ENCODE measurements around the gene MYT1. TPM values are rescaled to one million over a fixed set of nuclear protein-coding genes. Genes with fewer than 3 reads are reported as not detected.

Gene MYT1
- polyA plus RNA-seq, 1 donor from 2014 or later, result 35.8 TPM

- no peak overlapping the region for H3K27ac ChIP-seq (ENCODE audit: low read length)
- TF ChIP-seq EZH2 (IDR thresholded peaks at IDR 0.05; ENCODE audit: borderline replicate concordance, insufficient read depth, low read length, poor library complexity, severe bottlenecking) (no peak), RAD21 (conservative IDR thresholded peaks at IDR 0.05) (no peak), SMC3 (conservative IDR thresholded peaks at IDR 0.05; ENCODE audit: poor library complexity) (no peak), TAF1 (IDR thresholded peaks at IDR 0.05; ENCODE audit: low read depth) (no peak), CTCF (IDR thresholded peaks at IDR 0.05; ENCODE audit: poor library complexity, severe bottlenecking) (no peak), REST (IDR thresholded peaks at IDR 0.05; ENCODE audit: borderline replicate concordance) (no peak), EP300 (conservative IDR thresholded peaks at IDR 0.05; ENCODE audit: poor library complexity, severe bottlenecking) (no peak), POLR2AphosphoS5 (IDR thresholded peaks at IDR 0.05) (no peak), MXI1 (conservative IDR thresholded peaks at IDR 0.05; ENCODE audit: poor library complexity, severe bottlenecking) (no peak)
- H3K9ac ChIP-seq (ENCODE audit: low read length), result no peak overlapping the region
- no peaks in the 10 kb centered on the region for H3K9me3 ChIP-seq (ENCODE audit: low read length)
- H3K79me2 ChIP-seq (replicated peaks; ENCODE audit: insufficient read depth, low read length), result no peaks in the 10 kb centered on the region
- no peaks in the 10 kb centered on the region for H3K9me2 ChIP-seq (ENCODE audit: insufficient read depth, low read length)
- no peak overlapping the region for H3K4me2 ChIP-seq (ENCODE audit: low read length)
- H4K20me1 ChIP-seq (ENCODE audit: insufficient read depth), result no peaks in the 10 kb centered on the region
- H2AFZ ChIP-seq (ENCODE audit: low read depth, low read length), result no peak overlapping the region
- no peaks in the 10 kb centered on the region for H3K27me3 ChIP-seq (ENCODE audit: insufficient read depth, low read depth, low read length)
- H3F3A ChIP-seq (ENCODE audit: insufficient read depth, low read length, poor library complexity, severe bottlenecking), result no peaks in the 10 kb centered on the region
- H3K4me3 ChIP-seq (ENCODE audit: low read length), result no peak overlapping the region
- peaks cover 5% of the 10 kb centered on the region for H3K36me3 ChIP-seq (ENCODE audit: insufficient read depth, low read length)
Measured at GRCh38 chr20:64242797-64243475, 78.7 kb downstream of the MYT1 start.

- Histone ChIP-seq H3K36me3 (ENCODE audit: insufficient read depth, low read length) (peaks cover 5% of the 10 kb centered on the region), H3K4me3 (ENCODE audit: low read length) (no peak overlapping the region)
- TF ChIP-seq MXI1 (conservative IDR thresholded peaks at IDR 0.05; ENCODE audit: poor library complexity, severe bottlenecking), result no peak
Measured at GRCh38 chr20:64244281-64244805, 80.1 kb downstream of the MYT1 start.

More at GRCh38 chr20:64244281-64244805, 80.1 kb downstream of the MYT1 start:
- H3K27ac ChIP-seq (ENCODE audit: low read length), result no peak overlapping the region
- H3K4me2 ChIP-seq (ENCODE audit: low read length), result no peak overlapping the region
- no peaks in the 10 kb centered on the region for H3F3A ChIP-seq (ENCODE audit: insufficient read depth, low read length, poor library complexity, severe bottlenecking)
- H3K9ac ChIP-seq (ENCODE audit: low read length), result no peak overlapping the region
- no peaks in the 10 kb centered on the region for H3K27me3 ChIP-seq (ENCODE audit: insufficient read depth, low read depth, low read length)
- H3K79me2 ChIP-seq (replicated peaks; ENCODE audit: insufficient read depth, low read length), result no peaks in the 10 kb centered on the region
- H2AFZ ChIP-seq (ENCODE audit: low read depth, low read length), result no peak overlapping the region
- no peaks in the 10 kb centered on the region for H3K9me3 ChIP-seq (ENCODE audit: low read length)
- H4K20me1 ChIP-seq (ENCODE audit: insufficient read depth), result no peaks in the 10 kb centered on the region
- H3K9me2 ChIP-seq (ENCODE audit: insufficient read depth, low read length), result no peaks in the 10 kb centered on the region

All from neural cell (in vitro differentiated cells).